HEK293 (cell line): ENCODE results near the gene MACROD1.

Experiments
- CTCF ChIA-PET: fragments of 350-600 bp; formaldehyde crosslinking; extraction: SDS; loops from one replicate; lab custom pipeline; 2021; ENCODE audit warnings: antibody characterized with exemption; lab: Yijun Ruan, JAX
- POLR2A ChIA-PET: fragments of 300-600 bp; formaldehyde crosslinking; extraction: SDS; loops from one replicate; lab custom pipeline; 2020; ENCODE audit warnings: antibody characterized with exemption, inconsistent platforms; lab: Yijun Ruan, JAX
- H3K27ac ChIP-seq: fragments of 200-500 bp; sonication (Bioruptor generic); 2 replicates; pipeline ENCODE4 v1.5.1; 2014; ENCODE audit warnings: low read depth, low read length, control low read depth, inconsistent platforms; ENCODE audit errors: extremely low read depth
- H3K36me3 ChIP-seq, 2 experiments: fragments of 200-500 bp in 1 of 2; sonication (Bioruptor generic) in 1 of 2; 1 replicate in 1 of 2; 2 replicates in 1 of 2; pipeline ENCODE4 v1.5.1; 2014 to 2017; ENCODE audit warnings: inconsistent platforms in 2 of 2, low read length in 2 of 2; ENCODE audit not compliant: control insufficient read depth in 2 of 2, insufficient read depth in 1 of 2
- H3K4me1 ChIP-seq: fragments of 200-500 bp; sonication (Bioruptor generic); 2 replicates; pipeline ENCODE4 v1.5.1; 2014; ENCODE audit warnings: mild to moderate bottlenecking, low read length, inconsistent platforms; ENCODE audit not compliant: control insufficient read depth, insufficient read depth
- H3K4me3 ChIP-seq: 2 replicates; pipeline ENCODE4 v1.5.1; 2011; ENCODE audit warnings: low read depth, mild to moderate bottlenecking, control low read depth, low read length, moderate library complexity
- H3K9me3 ChIP-seq: fragments of 200-500 bp; sonication (Bioruptor generic); 2 replicates; pipeline ENCODE4 v1.5.1; 2014; ENCODE audit warnings: low read depth, low read length, inconsistent platforms; ENCODE audit not compliant: control insufficient read depth, insufficient read depth
- GLI2 ChIP-seq: fragments of 450-650 bp; formaldehyde crosslinking; IDR thresholded peaks from 2 replicates; pipeline ENCODE4; 2017; ENCODE audit warnings: missing biosample characterization, missing genetic modification characterization, low read depth, borderline replicate concordance
- GLIS2 ChIP-seq: fragments of 450-650 bp; formaldehyde crosslinking; IDR thresholded peaks from 2 replicates; pipeline ENCODE4 v1.5.1; 2016; ENCODE audit warnings: missing biosample characterization, missing genetic modification characterization
- HOXA7 ChIP-seq: sonication (generic); formaldehyde crosslinking; IDR thresholded peaks from 2 replicates; pipeline ENCODE4 v1.8.1; 2022; ENCODE audit warnings: missing genetic modification reagents, borderline replicate concordance
- HOXD13 ChIP-seq: sonication (generic); formaldehyde crosslinking; IDR thresholded peaks from 2 replicates; pipeline ENCODE4 v1.8.0; 2022; ENCODE audit warnings: missing genetic modification reagents, borderline replicate concordance
- SCRT1 ChIP-seq: fragments of 450-650 bp; formaldehyde crosslinking; IDR thresholded peaks from 2 replicates; pipeline ENCODE4 v1.5.1; 2016; ENCODE audit warnings: missing biosample characterization, missing genetic modification characterization, borderline replicate concordance
- ZBTB11 ChIP-seq: fragments of 450-650 bp; formaldehyde crosslinking; conservative IDR thresholded peaks from 2 replicates; pipeline ENCODE4 v1.5.1; 2016; ENCODE audit warnings: low read depth, missing biosample characterization, missing genetic modification characterization
- ZNF24 ChIP-seq: fragments of 450-650 bp; formaldehyde crosslinking; IDR thresholded peaks from 2 replicates; pipeline ENCODE4 v1.5.1; 2016; ENCODE audit warnings: missing biosample characterization, missing genetic modification characterization
- ZNF26 ChIP-seq: fragments of 450-650 bp; formaldehyde crosslinking; IDR thresholded peaks from 2 replicates; pipeline ENCODE4 v1.5.1; 2016; ENCODE audit warnings: missing biosample characterization, missing genetic modification characterization
- ZNF302 ChIP-seq: fragments of 450-650 bp; formaldehyde crosslinking; IDR thresholded peaks from 2 replicates; pipeline ENCODE4 v1.5.1; 2016; ENCODE audit warnings: missing biosample characterization, missing genetic modification characterization, low read depth
- ZNF391 ChIP-seq: fragments of 450-650 bp; formaldehyde crosslinking; IDR thresholded peaks from 2 replicates; pipeline ENCODE4 v1.5.1; 2016; ENCODE audit warnings: low read depth, missing biosample characterization, missing genetic modification characterization, borderline replicate concordance
- ZNF404 ChIP-seq: fragments of 450-650 bp; formaldehyde crosslinking; IDR thresholded peaks from 2 replicates; pipeline ENCODE4 v1.5.1; 2017; ENCODE audit warnings: missing biosample characterization, missing genetic modification characterization
- ZNF510 ChIP-seq: fragments of 450-650 bp; formaldehyde crosslinking; IDR thresholded peaks from 2 replicates; pipeline ENCODE4 v1.5.1; 2018; ENCODE audit warnings: mild to moderate bottlenecking, missing genetic modification characterization, missing biosample characterization; ENCODE audit not compliant: insufficient replicate concordance
- ZNF776 ChIP-seq: fragments of 450-650 bp; formaldehyde crosslinking; IDR thresholded peaks from 2 replicates; pipeline ENCODE4 v1.5.0; 2017; ENCODE audit warnings: missing biosample characterization, missing genetic modification characterization, borderline replicate concordance
- TF ChIP-seq, protein P1 (sequence below): fragments of 450-650 bp; formaldehyde crosslinking; IDR thresholded peaks from 2 replicates; pipeline ENCODE4 v1.5.1; 2016; ENCODE audit warnings: missing biosample characterization, missing genetic modification characterization
- TF ChIP-seq, protein P2 (sequence below): fragments of 450-650 bp; formaldehyde crosslinking; IDR thresholded peaks from 2 replicates; pipeline ENCODE4 v1.5.1; 2017; ENCODE audit warnings: missing biosample characterization, missing genetic modification characterization
- TF ChIP-seq, protein P3 (sequence below): fragments of 450-650 bp; formaldehyde crosslinking; IDR thresholded peaks from 2 replicates; pipeline ENCODE4 v1.5.1; 2016; ENCODE audit warnings: missing biosample characterization, missing genetic modification characterization
- TF ChIP-seq, protein P4 (sequence below): fragments of 450-650 bp; formaldehyde crosslinking; IDR thresholded peaks from 2 replicates; pipeline ENCODE4 v1.5.1; 2016; ENCODE audit warnings: missing biosample characterization, missing genetic modification characterization

MACROD1 gene

GRCh38 chr11:64022125-64022784 lies 143.7 kb downstream of the MACROD1 start (continued):
- TF ChIP-seq, protein P1, sequence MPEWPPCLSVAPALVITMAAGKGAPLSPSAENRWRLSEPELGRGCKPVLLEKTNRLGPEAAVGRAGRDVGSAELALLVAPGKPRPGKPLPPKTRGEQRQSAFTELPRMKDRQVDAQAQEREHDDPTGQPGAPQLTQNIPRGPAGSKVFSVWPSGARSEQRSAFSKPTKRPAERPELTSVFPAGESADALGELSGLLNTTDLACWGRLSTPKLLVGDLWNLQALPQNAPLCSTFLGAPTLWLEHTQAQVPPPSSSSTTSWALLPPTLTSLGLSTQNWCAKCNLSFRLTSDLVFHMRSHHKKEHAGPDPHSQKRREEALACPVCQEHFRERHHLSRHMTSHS (tag by site-specific recombination), result no peak
- TF ChIP-seq, protein P2, sequence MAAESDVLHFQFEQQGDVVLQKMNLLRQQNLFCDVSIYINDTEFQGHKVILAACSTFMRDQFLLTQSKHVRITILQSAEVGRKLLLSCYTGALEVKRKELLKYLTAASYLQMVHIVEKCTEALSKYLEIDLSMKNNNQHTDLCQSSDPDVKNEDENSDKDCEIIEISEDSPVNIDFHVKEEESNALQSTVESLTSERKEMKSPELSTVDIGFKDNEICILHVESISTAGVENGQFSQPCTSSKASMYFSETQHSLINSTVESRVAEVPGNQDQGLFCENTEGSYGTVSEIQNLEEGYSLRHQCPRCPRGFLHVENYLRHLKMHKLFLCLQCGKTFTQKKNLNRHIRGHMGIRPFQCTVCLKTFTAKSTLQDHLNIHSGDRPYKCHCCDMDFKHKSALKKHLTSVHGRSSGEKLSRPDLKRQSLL (tag by site-specific recombination), result no peak

- TF ChIP-seq ZNF510 (no peak), ZNF24 (tag by site-specific recombination) (no peak), HOXD13 (CRISPR knock-in tag) (no peak), GLIS2 (tag by site-specific recombination) (no peak), ZNF776 (tag by site-specific recombination) (no peak), ZNF26 (tag by site-specific recombination) (no peak), ZNF404 (tag by site-specific recombination) (no peak), SCRT1 (no peak), ZBTB11 (no peak), HOXA7 (no peak), ZNF391 (tag by site-specific recombination) (no peak), GLI2 (tag by site-specific recombination) (no peak), ZNF302 (tag by site-specific recombination) (no peak)
- TF ChIP-seq, protein P3, sequence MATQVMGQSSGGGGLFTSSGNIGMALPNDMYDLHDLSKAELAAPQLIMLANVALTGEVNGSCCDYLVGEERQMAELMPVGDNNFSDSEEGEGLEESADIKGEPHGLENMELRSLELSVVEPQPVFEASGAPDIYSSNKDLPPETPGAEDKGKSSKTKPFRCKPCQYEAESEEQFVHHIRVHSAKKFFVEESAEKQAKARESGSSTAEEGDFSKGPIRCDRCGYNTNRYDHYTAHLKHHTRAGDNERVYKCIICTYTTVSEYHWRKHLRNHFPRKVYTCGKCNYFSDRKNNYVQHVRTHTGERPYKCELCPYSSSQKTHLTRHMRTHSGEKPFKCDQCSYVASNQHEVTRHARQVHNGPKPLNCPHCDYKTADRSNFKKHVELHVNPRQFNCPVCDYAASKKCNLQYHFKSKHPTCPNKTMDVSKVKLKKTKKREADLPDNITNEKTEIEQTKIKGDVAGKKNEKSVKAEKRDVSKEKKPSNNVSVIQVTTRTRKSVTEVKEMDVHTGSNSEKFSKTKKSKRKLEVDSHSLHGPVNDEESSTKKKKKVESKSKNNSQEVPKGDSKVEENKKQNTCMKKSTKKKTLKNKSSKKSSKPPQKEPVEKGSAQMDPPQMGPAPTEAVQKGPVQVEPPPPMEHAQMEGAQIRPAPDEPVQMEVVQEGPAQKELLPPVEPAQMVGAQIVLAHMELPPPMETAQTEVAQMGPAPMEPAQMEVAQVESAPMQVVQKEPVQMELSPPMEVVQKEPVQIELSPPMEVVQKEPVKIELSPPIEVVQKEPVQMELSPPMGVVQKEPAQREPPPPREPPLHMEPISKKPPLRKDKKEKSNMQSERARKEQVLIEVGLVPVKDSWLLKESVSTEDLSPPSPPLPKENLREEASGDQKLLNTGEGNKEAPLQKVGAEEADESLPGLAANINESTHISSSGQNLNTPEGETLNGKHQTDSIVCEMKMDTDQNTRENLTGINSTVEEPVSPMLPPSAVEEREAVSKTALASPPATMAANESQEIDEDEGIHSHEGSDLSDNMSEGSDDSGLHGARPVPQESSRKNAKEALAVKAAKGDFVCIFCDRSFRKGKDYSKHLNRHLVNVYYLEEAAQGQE (tag by site-specific recombination), result no peak
- TF ChIP-seq, protein P4, sequence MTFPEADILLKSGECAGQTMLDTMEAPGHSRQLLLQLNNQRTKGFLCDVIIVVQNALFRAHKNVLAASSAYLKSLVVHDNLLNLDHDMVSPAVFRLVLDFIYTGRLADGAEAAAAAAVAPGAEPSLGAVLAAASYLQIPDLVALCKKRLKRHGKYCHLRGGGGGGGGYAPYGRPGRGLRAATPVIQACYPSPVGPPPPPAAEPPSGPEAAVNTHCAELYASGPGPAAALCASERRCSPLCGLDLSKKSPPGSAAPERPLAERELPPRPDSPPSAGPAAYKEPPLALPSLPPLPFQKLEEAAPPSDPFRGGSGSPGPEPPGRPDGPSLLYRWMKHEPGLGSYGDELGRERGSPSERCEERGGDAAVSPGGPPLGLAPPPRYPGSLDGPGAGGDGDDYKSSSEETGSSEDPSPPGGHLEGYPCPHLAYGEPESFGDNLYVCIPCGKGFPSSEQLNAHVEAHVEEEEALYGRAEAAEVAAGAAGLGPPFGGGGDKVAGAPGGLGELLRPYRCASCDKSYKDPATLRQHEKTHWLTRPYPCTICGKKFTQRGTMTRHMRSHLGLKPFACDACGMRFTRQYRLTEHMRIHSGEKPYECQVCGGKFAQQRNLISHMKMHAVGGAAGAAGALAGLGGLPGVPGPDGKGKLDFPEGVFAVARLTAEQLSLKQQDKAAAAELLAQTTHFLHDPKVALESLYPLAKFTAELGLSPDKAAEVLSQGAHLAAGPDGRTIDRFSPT, result no peak
- H3K4me1 ChIP-seq, result no peaks in the 10 kb centered on the region
- ChIA-PET CTCF (no interaction called here), POLR2A (no interaction called here)
- no peaks in the 10 kb centered on the region for H3K36me3 ChIP-seq
- H3K4me3 ChIP-seq, result no peak overlapping the region
- H3K9me3 ChIP-seq, result no peaks in the 10 kb centered on the region
- H3K27ac ChIP-seq, result no peak overlapping the region
Measured at GRCh38 chr11:64021757-64022093, 144.2 kb downstream of the MACROD1 start.
